Breast epithelium (tissue), 3 donors: ENCODE results near the gene ITGA8.

Source experiments
- CTCF ChIP-seq, 3 donors: fragments of 450-650 bp; IDR thresholded peaks; one replicate each; pipeline ENCODE4 v1.5.1; 2016 to 2017; ENCODE audit warnings: antibody characterized with exemption in 3 of 3, mild to moderate bottlenecking in 3 of 3, moderate library complexity in 3 of 3
- POLR2A ChIP-seq: fragments of 450-650 bp; IDR thresholded peaks from one replicate; pipeline ENCODE4 v1.6.1; 2016; ENCODE audit warnings: antibody characterized with exemption, mild to moderate bottlenecking, moderate library complexity

- TF ChIP-seq POLR2A, result no peak
- TF ChIP-seq CTCF (IDR thresholded peaks at IDR 0.05), result no peak
Observed at GRCh38 chr10:15485027-15485426, 234.7 kb downstream of the ITGA8 start.
